ENCODE results near the gene RABEP2. TPM values are rescaled to one million over a fixed set of nuclear protein-coding genes. Genes with fewer than 3 reads are reported as not detected.
"Not testable (repeated sequence)": the region's sequence is repeated elsewhere in the genome, so short reads cannot be mapped to it uniquely, and the experiment has no call there.

Gene RABEP2
- total RNA-seq, 1 donor from 2014 or later, result 40.8 TPM

DNA sequence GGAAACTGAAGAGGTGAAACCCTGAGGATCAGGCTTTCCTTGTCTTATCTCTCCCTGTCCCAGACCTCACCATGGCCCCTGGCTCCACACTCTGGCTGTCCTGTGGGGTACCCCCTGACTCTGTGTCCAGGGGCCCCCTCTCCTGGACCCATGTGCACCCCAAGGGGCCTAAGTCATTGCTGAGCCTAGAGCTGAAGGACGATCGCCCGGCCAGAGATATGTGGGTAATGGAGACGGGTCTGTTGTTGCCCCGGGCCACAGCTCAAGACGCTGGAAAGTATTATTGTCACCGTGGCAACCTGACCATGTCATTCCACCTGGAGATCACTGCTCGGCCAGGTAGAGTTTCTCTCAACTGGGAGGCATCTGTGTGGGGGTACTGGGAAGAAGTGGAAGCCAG lies 8.1 kb upstream of the RABEP2 start:
- no peak for DNase-seq (ENCODE audit: low read depth, low spot score)

GRCh38 chr16:28932339-28933141 lies 7.5 kb upstream of the RABEP2 start:
- DNase-seq (ENCODE audit: low read depth, low spot score), result no peak

- no peak for DNase-seq (ENCODE audit: low read depth, low spot score)
These were observed 6.8 kb upstream of the RABEP2 start, which contains the start of gene CD19 for GRCh38 chr16:28931801-28932225. Gene CD19, plus strand, starts transcription at chr16:28931971. Its CDS starts 30 bp downstream, at chr16:28932001.

GRCh38 chr16:28930652-28931051 lies 5.6 kb upstream of the RABEP2 start:
- DNase-seq (ENCODE audit: low read depth, low spot score), result no peak

GRCh38 chr16:28930203-28930602 lies 5.2 kb upstream of the RABEP2 start:
- no peak for DNase-seq (ENCODE audit: low read depth, low spot score)

DNA sequence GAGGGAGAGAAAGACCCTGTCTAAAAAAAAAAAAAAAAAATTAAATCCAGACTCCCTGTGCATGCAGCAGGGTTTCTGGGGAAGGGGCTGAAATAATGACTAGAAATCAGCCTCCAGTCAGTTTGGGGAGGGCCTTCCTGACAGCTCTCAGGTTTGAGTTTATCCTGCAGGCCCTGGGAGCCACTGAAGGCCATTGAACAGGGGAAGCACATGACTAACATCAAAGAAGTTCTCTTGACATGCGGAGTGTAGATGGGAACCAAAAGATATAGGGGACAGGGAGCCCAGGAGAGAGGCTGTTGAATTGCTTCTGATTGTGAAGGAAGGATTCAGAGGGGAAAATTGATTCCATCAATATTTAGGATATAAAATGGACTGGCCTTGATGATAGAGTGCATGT lies 2.8 kb upstream of the RABEP2 start:
- no peak for DNase-seq (ENCODE audit: low read depth, low spot score)

DNA sequence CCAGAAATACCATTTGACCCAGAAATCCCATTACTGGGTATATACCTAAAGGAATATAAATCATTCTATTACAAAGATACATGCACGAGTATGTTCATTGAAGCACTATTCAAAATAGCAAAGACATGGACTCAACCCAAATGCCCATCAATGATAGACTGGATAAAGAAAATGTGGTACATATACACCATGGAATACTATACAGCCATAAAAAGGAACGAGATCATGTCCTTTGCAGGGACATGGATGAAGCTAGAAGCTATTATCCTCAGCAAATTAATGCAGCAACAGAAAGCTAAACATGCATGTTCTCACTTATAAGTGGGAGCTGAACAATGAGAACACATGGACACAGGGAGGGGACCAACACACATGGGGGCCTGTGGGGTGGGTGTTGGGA lies 1.2 kb upstream of the RABEP2 start:
- not testable (repeated sequence) for DNase-seq (ENCODE audit: low read depth, low spot score)

DNA sequence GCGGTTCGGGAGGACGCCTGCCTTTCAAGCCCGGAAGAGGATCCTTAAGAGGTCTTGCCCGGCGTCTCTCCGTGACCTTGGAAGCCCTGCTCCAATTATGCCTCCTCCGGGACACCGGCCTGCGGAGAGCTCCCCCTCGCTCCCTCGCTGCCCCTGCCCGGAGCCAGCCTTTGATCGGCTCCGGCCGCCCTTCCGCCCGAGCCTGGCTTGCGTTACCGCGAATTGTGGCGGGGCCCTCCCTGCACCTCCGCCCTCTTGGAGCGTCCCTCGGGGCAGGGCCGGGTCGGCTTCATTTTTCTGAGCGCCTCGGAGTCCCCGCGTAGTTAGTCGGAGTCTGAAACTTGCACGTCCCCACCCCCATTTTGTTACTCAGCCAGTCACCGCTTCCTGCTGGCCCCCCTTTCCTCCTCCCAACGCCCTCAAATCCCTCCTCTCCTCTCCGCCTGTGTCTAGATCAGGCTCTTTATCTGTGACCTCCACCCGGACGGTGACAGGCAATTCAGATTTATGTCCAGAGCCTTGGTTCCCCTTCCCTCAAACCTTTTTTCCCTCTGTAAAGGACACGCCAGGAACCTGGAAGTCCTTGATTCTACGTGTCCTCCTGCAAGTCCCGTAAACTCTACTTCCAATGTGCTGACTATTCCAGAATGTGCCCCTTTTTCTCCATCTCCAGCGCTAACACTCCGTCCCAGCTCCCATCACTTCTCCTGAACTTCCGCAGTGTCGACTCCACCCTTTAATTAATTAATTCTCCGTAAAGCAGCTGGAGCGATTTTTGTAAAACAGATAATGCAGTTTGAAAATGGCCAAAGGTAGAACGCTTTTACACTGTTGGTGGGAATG lies 569 bp upstream of the RABEP2 start:
- DNase-seq (ENCODE audit: low read depth, low spot score), result no peak

DNA sequence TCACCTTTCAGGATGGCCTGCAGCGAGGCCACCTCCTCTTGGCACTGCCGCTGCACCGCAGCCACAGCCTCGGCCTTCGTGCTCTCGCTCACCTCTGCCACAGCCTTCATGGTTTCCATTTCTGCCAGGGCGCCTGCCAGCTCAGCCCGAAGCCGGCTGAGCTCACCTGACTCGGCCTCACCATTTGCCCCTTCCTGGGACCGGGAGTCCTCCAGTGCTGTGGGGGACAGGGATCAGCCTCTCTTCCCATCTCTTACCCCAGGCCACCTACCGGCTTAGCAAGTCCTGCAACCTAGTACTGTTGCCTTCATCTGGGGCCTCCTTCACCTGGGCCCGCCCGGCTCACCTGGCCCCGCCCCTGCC lies 658 bp downstream of the RABEP2 start:
- no peak for DNase-seq (ENCODE audit: low read depth, low spot score)

DNA sequence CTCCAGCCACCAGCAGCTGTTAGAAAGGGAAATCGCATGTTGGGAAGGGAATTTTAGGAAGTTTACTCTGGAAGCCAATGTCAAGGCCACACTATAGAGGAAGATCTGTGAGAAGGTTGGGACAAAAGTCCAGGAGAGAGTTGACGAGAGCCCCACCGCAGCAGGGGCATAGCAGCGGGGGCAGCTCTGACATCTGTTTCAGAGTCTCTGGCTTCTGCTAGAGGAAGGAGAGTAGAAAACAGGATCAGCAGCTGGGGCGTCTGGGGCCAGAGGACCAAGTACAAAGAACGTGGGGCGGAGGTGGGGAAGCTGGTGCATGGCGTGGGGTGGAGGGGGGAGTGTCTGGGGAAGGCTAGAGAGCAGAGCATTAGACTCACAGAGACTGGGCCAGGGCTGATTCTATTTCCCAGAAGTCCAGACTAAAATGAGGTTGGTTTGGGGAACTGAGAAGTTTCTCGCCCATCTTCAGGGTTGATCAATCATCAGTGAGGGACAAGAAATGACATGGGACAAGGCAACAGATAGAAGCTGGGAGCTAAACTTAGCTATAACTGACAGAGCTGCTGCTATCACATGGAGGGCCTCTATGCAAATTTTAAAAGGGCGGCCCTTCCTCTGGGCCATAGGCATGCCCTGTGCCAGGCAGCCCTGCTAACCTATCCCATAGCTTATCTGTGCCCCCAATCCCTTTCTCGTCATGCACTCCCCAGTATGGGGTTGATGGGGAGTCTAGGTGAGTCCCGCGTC lies 1.2 kb downstream of the RABEP2 start:
- DNase-seq (ENCODE audit: low read depth, low spot score), result no peak

DNA sequence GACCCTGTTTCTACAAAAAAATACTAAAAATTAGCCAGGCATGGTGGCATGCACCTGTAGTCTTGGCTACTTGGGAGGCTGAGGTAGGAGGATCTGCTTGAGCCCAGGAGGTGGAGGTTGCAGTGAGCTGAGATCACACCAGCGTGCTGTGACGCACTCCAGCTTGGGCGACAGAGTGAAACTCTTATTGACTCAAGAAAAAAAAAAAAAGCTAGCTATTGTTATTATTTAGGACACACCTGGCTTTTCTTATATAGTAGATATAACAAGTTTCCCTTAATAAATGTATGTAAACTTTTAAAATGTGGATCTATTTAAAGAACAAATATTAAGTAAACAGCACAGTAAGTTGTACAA lies 1.8 kb downstream of the RABEP2 start:
- no peak for DNase-seq (ENCODE audit: low read depth, low spot score)

DNA sequence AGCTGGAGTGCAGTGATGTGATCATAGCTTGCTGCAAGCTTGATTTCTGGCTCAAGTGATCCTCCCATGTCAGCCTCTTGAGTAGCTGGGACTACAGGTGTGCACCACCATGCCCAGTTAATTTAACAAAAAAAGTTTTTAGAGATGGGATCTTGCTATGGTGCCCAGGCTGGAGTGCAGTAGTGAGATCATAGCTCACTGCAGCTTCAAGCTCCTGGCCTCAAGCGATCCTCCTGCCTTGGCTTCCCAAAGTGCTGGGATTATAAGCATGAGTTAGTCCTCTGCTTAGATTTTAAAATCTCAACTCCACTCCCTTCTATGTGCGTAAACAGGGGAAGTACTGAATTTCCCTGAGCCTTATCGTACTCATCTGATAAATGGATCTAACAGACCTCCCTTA lies 6.3 kb downstream of the RABEP2 start:
- DNase-seq (ENCODE audit: low read depth, low spot score), result no peak

GRCh38 chr16:28917095-28917494 lies 7.9 kb downstream of the RABEP2 start:
- no peak for DNase-seq (ENCODE audit: low read depth, low spot score)

DNA sequence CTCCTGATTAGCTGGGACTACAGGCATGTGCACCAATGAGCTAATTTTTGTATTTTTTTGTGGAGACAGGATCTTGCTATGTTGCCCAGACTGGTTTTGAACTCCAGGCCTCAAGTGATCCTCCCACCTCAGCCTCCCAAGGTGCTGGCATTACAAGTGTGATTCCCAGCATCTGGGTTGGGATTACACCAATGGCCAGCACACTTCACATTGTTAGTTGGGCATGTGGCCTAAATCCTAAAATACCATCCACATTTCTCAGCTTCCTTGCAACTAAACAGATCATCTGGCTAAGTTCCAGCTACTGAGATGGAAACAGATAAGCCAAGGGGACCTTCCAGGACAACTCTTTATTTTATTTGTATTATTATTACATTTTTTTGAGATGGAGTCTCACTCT lies 9.9 kb downstream of the RABEP2 start:
- peak; percentile 40 for DNase-seq (ENCODE audit: low read depth, low spot score)

DNA sequence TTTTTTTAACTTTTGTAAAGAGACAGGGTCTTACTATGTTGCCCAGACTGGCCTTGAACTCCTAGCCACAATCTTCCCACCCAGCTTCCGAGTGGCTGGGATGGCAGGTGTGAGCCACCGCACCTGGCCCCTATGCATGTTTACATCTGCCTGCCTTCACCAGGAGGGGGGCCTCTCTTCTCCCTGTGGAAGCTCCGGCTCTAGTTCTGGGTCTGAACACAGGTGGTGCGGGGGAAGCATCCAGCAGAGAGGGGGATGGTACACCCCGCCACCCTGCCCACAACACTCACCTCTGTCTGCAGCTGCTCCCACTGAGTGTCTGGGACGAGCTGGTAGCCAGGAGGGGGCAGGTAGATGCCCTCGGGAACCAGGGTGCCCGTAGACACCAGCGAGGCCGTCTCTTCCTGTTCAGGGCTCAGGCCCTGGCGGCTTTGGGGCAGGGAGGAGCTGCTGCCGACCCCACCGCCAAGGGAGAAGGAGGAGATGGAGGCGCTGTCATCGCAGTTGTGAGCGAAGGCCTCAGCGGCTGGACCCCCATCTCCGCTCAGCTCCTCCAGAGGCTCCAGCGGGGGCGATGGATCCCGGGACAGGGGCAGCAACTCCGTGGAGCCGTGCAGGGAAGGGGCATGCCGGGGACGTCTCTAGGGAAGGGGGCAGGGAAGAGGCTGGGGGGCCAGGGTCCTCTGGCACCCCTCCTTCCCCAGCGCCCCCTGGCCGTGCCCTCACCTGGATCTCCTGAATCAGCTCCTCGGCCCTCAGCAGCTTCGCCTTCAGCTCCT lies 10.9 kb downstream of the RABEP2 start:
- DNase-seq (ENCODE audit: low read depth, low spot score), result no peak

- no peak for DNase-seq (ENCODE audit: low read depth, low spot score)
These were observed 12.5 kb downstream of the RABEP2 start for GRCh38 chr16:28912558-28912957.

- no peak for DNase-seq (ENCODE audit: low read depth, low spot score)
These were observed 14.7 kb downstream of the RABEP2 start for GRCh38 chr16:28910086-28911031.

DNA sequence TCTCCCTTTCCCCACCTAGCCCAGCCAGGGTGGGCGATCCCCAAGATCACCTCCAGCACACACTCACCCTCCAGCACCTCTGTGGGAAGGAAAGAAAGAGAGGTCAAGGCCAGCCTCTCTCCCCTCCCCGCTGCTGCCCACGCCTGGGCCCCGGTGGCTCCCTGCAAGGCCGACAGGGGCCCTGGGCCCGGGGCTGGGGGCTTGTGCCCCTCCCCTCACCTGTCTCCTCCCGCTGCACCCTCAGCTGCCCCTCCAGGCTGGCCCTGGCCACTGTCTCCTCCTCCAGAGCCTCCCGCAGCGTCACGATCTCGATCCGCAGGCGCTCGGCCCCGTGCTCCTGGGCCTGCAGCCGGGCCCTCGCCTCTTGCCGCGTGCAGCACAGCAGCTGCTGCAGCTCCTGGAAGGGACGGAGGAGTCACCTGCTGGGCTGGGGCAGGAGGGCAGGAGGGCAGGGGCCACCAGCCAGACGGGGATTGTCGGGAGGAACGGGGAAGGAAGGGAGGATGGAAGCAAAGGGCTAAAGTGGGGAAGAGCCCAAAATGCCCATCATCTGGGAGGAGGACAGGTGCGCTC lies 19.2 kb downstream of the RABEP2 start:
- no peak for DNase-seq (ENCODE audit: low read depth, low spot score)

- DNase-seq (ENCODE audit: low read depth, low spot score), result no peak
These were observed 19.7 kb downstream of the RABEP2 start for GRCh38 chr16:28905229-28905754.
